Measurements from ENCODE around the gene SOBP.

- TF ChIP-seq ATF2 (CRISPR knock-in tag; IDR thresholded peaks at IDR 0.05; ENCODE audit: borderline replicate concordance, low read depth) = no peak
- no peak for TF ChIP-seq PRDM15 (CRISPR knock-in tag; IDR thresholded peaks at IDR 0.05)
- no peak for TF ChIP-seq NFYB (CRISPR knock-in tag; conservative IDR thresholded peaks at IDR 0.05; ENCODE audit: low read depth)
- TF ChIP-seq E2F4 (CRISPR knock-in tag; IDR thresholded peaks at IDR 0.05; ENCODE audit: borderline replicate concordance, low read depth) = no peak
- no peak for TF ChIP-seq CTCF (IDR thresholded peaks at IDR 0.05)
- TF ChIP-seq AR (CRISPR knock-in tag; IDR thresholded peaks at IDR 0.05) = no peak
- no peak for TF ChIP-seq ZNF532 (CRISPR knock-in tag; IDR thresholded peaks at IDR 0.05; ENCODE audit: borderline replicate concordance)
Observed at GRCh38 chr6:107629548-107630129, 139.7 kb downstream of the SOBP start.

Data from WTC11 (cell line).